MM.1S (cell line): Measurements from ENCODE around the gene TSPAN12.

Source experiments
- DNase-seq: peaks from one replicate; pipeline ENCODE4 v3.0.0-alpha.2; 2015
- H2AFZ ChIP-seq: fragments of 300-600 bp; sonication (generic); 2 replicates; pipeline ENCODE4 v1.6.0; 2016; ENCODE audit warnings: antibody characterized with exemption, low read length
- H3F3A ChIP-seq: fragments of 300-600 bp; sonication (generic); 2 replicates; pipeline ENCODE4 v1.6.1; 2016; ENCODE audit warnings: mild to moderate bottlenecking, antibody characterized with exemption, low read length, moderate library complexity, mixed read lengths; ENCODE audit not compliant: insufficient read depth
- H3K27ac ChIP-seq: fragments of 300-600 bp; sonication (generic); 2 replicates; pipeline ENCODE4 v1.5.1; 2016; ENCODE audit warnings: mild to moderate bottlenecking, low read length
- H3K27me3 ChIP-seq: fragments of 300-600 bp; sonication (generic); replicated peaks from 2 replicates; pipeline ENCODE4 v1.6.0; 2016; ENCODE audit warnings: low read length; ENCODE audit not compliant: insufficient read depth
- H3K36me3 ChIP-seq: fragments of 300-600 bp; sonication (generic); replicated peaks from 2 replicates; pipeline ENCODE4 v1.6.1; 2016; ENCODE audit warnings: mild to moderate bottlenecking, low read length, mixed read lengths; ENCODE audit not compliant: insufficient read depth
- H3K4me1 ChIP-seq: fragments of 300-600 bp; sonication (generic); 2 replicates; pipeline ENCODE4 v1.6.1; 2016; ENCODE audit warnings: low read length, mixed read lengths
- H3K4me2 ChIP-seq: fragments of 300-600 bp; sonication (generic); 2 replicates; pipeline ENCODE4 v1.6.0; 2016; ENCODE audit warnings: low read depth, low read length
- H3K4me3 ChIP-seq: fragments of 300-600 bp; sonication (generic); 2 replicates; pipeline ENCODE4 v1.5.1; 2016; ENCODE audit warnings: low read length, mixed read lengths
- H3K79me2 ChIP-seq: fragments of 300-600 bp; sonication (generic); 2 replicates; pipeline ENCODE4 v1.6.1; 2016; ENCODE audit warnings: mixed run types, low read length, mixed read lengths
- H3K9ac ChIP-seq: fragments of 300-600 bp; sonication (generic); 2 replicates; pipeline ENCODE4 v1.6.1; 2016; ENCODE audit warnings: low read length, mixed read lengths
- H3K9me2 ChIP-seq: fragments of 300-600 bp; sonication (generic); replicated peaks from 2 replicates; pipeline ENCODE4 v1.6.1; 2016; ENCODE audit warnings: mild to moderate bottlenecking, low read length, mixed read lengths; ENCODE audit not compliant: insufficient read depth
- H3K9me3 ChIP-seq: fragments of 300-600 bp; sonication (generic); replicated peaks from 2 replicates; pipeline ENCODE4 v1.6.1; 2016; ENCODE audit warnings: mild to moderate bottlenecking, low read length, mixed read lengths; ENCODE audit not compliant: insufficient read depth
- H4K20me1 ChIP-seq: fragments of 300-600 bp; sonication (generic); 2 replicates; pipeline ENCODE4 v1.6.1; 2016; ENCODE audit warnings: mild to moderate bottlenecking, low read length, moderate library complexity, mixed read lengths; ENCODE audit not compliant: insufficient read depth
- CTCF ChIP-seq: fragments of 300-600 bp; sonication (generic); IDR thresholded peaks from 2 replicates; pipeline ENCODE4 v1.5.1; 2016; ENCODE audit warnings: antibody characterized with exemption, low read length, mixed read lengths
- EZH2 ChIP-seq: fragments of 300-600 bp; sonication (generic); optimal IDR thresholded peaks from 2 replicates; pipeline ENCODE3; 2017; ENCODE audit warnings: low read depth, mild to moderate bottlenecking, antibody characterized with exemption, low read length, mixed read lengths
- EZH2phosphoT487 ChIP-seq: fragments of 300-600 bp; sonication (generic); IDR thresholded peaks from 2 replicates; pipeline ENCODE4 v1.6.1; 2018; ENCODE audit warnings: antibody characterized with exemption, low read length

The TSPAN12 gene

DNA sequence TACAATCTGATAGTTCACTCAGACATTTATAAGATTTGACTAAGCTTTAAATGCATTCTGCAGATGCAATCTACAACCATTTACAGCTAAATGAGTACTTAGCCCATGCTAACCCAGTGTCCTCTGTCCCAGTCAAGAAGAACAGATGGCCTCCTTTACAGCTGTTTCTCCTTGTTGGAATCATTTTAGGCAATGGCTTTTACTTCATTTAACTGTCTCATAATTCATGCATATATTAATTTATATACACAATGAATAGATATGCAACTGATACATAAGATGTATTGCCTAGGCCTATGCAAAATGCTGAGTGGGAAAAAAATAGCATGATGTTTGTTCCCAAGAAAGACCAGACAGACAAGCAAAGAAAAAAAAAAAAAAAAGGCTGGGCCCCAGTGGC, 82.2 kb downstream of the TSPAN12 start:
- no peaks in the 10 kb centered on the region for H3K79me2 ChIP-seq
- H3K9ac ChIP-seq: no peak overlapping the region
- no peaks in the 10 kb centered on the region for H3K9me2 ChIP-seq
- H3K36me3 ChIP-seq: no peaks in the 10 kb centered on the region
- H3K27me3 ChIP-seq: no peaks in the 10 kb centered on the region
- DNase-seq: no peak
- TF ChIP-seq EZH2phosphoT487 (no peak), CTCF (no peak), EZH2 (no peak)
- H3K4me1 ChIP-seq: peaks cover 4% of the 10 kb centered on the region; the same call in 1 of the 2 replicates
- no peak overlapping the region for H3K4me2 ChIP-seq
- no peaks in the 10 kb centered on the region for H3K9me3 ChIP-seq
- H2AFZ ChIP-seq: no peak overlapping the region
- H3K4me3 ChIP-seq: no peak overlapping the region
- no peaks in the 10 kb centered on the region for H3F3A ChIP-seq
- H4K20me1 ChIP-seq: no peaks in the 10 kb centered on the region
- no peak overlapping the region for H3K27ac ChIP-seq

DNA sequence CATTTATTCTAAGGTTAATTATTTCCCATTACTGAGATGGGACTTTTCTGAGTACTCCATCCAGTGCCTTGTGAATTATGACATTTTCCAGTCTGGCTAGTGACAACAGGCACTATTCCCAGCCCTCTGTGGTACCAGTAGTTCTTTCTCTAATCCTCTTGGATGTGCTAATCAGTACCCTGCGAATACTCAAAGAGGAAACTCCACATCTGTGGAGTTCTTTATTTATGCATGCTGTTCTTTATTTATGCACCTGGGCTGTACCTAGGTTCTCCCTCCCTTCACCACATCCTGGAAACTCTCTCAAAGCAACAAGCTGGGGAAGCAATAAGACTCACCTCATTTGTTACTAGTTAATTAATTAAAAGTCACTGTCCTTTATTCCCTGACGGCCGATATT, 83.5 kb downstream of the TSPAN12 start:
- no peak overlapping the region for H2AFZ ChIP-seq
- no peaks in the 10 kb centered on the region for H3F3A ChIP-seq
- DNase-seq: peak; percentile 28
- no peaks in the 10 kb centered on the region for H3K79me2 ChIP-seq
- H3K4me2 ChIP-seq: no peak overlapping the region
- H4K20me1 ChIP-seq: no peaks in the 10 kb centered on the region
- TF ChIP-seq EZH2phosphoT487 (no peak), EZH2 (no peak)
- no peaks in the 10 kb centered on the region for H3K36me3 ChIP-seq
- no peaks in the 10 kb centered on the region for H3K9me2 ChIP-seq
- H3K9ac ChIP-seq: no peak overlapping the region
- H3K4me3 ChIP-seq: no peak overlapping the region
- no peaks in the 10 kb centered on the region for H3K9me3 ChIP-seq
- no peaks in the 10 kb centered on the region for H3K27me3 ChIP-seq
- peaks cover 4% of the 10 kb centered on the region; the same call in 1 of the 2 replicates for H3K4me1 ChIP-seq
- H3K27ac ChIP-seq: no peak overlapping the region

DNA sequence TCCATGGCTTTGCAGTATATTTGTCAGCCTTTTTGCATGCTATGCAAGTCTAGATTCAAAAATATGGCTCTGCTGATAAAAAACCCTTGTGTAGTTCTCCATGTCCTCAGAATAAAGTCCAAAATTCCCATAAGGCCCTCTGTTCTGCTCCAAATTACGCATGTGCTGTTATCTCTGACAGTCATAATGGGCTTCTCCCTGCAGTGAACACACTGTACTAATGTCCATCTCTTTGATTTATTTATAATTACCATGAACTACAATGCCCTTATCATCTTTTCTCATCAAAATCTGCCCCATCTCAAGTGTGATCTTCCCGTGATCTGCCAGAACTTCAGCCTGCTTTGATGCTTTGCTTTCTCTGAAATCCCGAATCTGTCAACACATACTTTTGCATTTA, 87.7 kb downstream of the TSPAN12 start:
- no peak overlapping the region for H3K27ac ChIP-seq

More for the DNA sequence above, 87.7 kb downstream of the TSPAN12 start:
- Histone ChIP-seq H4K20me1 (no peaks in the 10 kb centered on the region), H2AFZ (no peak overlapping the region), H3K4me1 (peaks cover 4% of the 10 kb centered on the region; the same call in 1 of the 2 replicates), H3K9ac (no peak overlapping the region), H3K9me2 (no peaks in the 10 kb centered on the region), H3K79me2 (no peaks in the 10 kb centered on the region), H3K9me3 (no peaks in the 10 kb centered on the region), H3K27me3 (no peaks in the 10 kb centered on the region), H3F3A (no peaks in the 10 kb centered on the region), H3K4me3 (no peak overlapping the region), H3K36me3 (no peaks in the 10 kb centered on the region), H3K4me2 (no peak overlapping the region)
- DNase-seq: no peak
- no peak for TF ChIP-seq CTCF
- no peak for TF ChIP-seq EZH2phosphoT487
